HL-60 (cell line): Measurements from ENCODE around the gene SORT1.

Source experiments
- DNase-seq, 2 experiments: peaks; one replicate each; pipeline ENCODE4 v3.0.0-alpha.2; 2010 to 2020; ENCODE audit warnings: low read depth in 1 of 2, low spot score in 1 of 2
- H3K27ac ChIP-seq: fragments of 250-450 bp; sonication (Bioruptor Pico); replicated peaks from 2 replicates; pipeline ENCODE4 v1.5.1; 2020; ENCODE audit warnings: mild to moderate bottlenecking, moderate library complexity
- H3K27me3 ChIP-seq: fragments of 250-450 bp; sonication (Bioruptor Pico); 2 replicates; pipeline ENCODE4 v1.5.1; 2021; ENCODE audit warnings: mild to moderate bottlenecking, moderate library complexity; ENCODE audit not compliant: insufficient read depth, poor library complexity, severe bottlenecking
- H3K4me3 ChIP-seq: replicated peaks from 2 replicates; pipeline ENCODE4 v1.5.1; 2011; ENCODE audit warnings: mild to moderate bottlenecking, control low read depth, low read length; ENCODE audit not compliant: insufficient read depth
- GABPA ChIP-seq: IDR thresholded peaks from 2 replicates; pipeline ENCODE4 v1.6.1; 2012; ENCODE audit warnings: low read depth
- POLR2AphosphoS5 ChIP-seq: IDR thresholded peaks from 2 replicates; pipeline ENCODE4 v1.6.1; 2012; ENCODE audit warnings: low read depth
- SPI1 ChIP-seq: IDR thresholded peaks from 2 replicates; pipeline ENCODE4 v1.6.1; 2012; ENCODE audit warnings: low read depth, mild to moderate bottlenecking, borderline replicate concordance
- TF ChIP-seq, protein P1 (sequence below): IDR thresholded peaks from 2 replicates; pipeline ENCODE4 v1.6.1; 2012; ENCODE audit warnings: low read depth; ENCODE audit not compliant: insufficient replicate concordance
- TF ChIP-seq, protein P2 (sequence below): IDR thresholded peaks from one replicate; pipeline ENCODE4 v1.5.1; 2011; ENCODE audit warnings: low read length, control low read depth, inconsistent platforms; ENCODE audit not compliant: insufficient read depth

SORT1 gene

DNA sequence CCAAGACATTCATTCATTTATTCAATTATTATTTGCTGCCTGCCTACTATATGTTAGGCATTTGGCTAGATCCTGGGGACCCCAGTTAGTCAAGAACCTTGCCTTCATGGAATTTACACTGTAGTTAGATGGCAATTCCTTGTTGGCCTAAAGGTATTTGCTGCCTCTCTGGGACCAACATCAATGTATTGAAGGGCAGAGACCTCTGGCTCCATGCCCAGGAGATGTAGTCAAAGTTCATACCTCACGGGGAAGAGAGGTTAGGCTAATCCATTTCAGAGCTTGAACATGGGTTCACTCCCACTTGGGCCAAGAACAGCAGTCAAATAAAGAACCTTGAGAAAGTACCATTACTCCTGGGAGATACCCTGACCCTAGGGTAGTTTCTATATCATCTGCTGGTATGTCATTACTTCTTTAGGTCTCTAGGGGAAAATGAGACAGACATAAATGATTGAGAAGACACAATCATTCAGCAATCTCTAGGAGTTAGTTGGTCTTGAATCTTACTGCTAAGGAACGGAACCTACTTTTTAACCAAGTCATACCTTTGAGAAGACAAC, 32.0 kb downstream of the SORT1 start:
- Histone ChIP-seq H3K4me3 (no peak overlapping the region), H3K27ac (no peak overlapping the region), H3K27me3 (peaks cover 5% of the 10 kb centered on the region)
- TF ChIP-seq POLR2AphosphoS5 = no peak
- TF ChIP-seq, protein P1, sequence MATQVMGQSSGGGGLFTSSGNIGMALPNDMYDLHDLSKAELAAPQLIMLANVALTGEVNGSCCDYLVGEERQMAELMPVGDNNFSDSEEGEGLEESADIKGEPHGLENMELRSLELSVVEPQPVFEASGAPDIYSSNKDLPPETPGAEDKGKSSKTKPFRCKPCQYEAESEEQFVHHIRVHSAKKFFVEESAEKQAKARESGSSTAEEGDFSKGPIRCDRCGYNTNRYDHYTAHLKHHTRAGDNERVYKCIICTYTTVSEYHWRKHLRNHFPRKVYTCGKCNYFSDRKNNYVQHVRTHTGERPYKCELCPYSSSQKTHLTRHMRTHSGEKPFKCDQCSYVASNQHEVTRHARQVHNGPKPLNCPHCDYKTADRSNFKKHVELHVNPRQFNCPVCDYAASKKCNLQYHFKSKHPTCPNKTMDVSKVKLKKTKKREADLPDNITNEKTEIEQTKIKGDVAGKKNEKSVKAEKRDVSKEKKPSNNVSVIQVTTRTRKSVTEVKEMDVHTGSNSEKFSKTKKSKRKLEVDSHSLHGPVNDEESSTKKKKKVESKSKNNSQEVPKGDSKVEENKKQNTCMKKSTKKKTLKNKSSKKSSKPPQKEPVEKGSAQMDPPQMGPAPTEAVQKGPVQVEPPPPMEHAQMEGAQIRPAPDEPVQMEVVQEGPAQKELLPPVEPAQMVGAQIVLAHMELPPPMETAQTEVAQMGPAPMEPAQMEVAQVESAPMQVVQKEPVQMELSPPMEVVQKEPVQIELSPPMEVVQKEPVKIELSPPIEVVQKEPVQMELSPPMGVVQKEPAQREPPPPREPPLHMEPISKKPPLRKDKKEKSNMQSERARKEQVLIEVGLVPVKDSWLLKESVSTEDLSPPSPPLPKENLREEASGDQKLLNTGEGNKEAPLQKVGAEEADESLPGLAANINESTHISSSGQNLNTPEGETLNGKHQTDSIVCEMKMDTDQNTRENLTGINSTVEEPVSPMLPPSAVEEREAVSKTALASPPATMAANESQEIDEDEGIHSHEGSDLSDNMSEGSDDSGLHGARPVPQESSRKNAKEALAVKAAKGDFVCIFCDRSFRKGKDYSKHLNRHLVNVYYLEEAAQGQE = no peak
- no peak for TF ChIP-seq SPI1
- TF ChIP-seq, protein P2, sequence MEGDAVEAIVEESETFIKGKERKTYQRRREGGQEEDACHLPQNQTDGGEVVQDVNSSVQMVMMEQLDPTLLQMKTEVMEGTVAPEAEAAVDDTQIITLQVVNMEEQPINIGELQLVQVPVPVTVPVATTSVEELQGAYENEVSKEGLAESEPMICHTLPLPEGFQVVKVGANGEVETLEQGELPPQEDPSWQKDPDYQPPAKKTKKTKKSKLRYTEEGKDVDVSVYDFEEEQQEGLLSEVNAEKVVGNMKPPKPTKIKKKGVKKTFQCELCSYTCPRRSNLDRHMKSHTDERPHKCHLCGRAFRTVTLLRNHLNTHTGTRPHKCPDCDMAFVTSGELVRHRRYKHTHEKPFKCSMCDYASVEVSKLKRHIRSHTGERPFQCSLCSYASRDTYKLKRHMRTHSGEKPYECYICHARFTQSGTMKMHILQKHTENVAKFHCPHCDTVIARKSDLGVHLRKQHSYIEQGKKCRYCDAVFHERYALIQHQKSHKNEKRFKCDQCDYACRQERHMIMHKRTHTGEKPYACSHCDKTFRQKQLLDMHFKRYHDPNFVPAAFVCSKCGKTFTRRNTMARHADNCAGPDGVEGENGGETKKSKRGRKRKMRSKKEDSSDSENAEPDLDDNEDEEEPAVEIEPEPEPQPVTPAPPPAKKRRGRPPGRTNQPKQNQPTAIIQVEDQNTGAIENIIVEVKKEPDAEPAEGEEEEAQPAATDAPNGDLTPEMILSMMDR = no peak
- no peak for TF ChIP-seq GABPA
- no peak for DNase-seq

DNA sequence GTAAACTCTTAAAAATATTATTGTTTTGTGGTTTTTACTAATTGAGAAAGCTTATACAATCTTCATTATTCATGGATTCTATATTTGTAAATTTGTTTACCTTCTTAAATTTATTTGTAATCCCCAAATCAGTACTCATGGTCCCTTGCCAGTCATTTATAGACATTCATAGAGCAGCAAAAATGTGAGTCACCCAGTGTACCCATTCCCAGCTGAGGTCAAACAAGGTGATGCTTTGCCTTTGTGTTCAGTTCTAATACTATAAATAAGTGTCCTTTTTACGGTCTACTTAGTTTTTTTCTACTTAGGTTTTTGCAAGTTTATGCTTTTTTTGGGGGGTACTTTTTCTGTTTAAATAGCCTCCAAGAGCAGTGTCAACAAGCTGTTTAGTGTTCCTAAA, 36.1 kb downstream of the SORT1 start:
- no peak overlapping the region for H3K27ac ChIP-seq
- peaks cover 5% of the 10 kb centered on the region for H3K27me3 ChIP-seq
- no peak for DNase-seq
- TF ChIP-seq, protein P2 = no peak
- TF ChIP-seq SPI1 (no peak), GABPA (no peak), POLR2AphosphoS5 (no peak)
- TF ChIP-seq, protein P1 = no peak
- no peak overlapping the region for H3K4me3 ChIP-seq

DNA sequence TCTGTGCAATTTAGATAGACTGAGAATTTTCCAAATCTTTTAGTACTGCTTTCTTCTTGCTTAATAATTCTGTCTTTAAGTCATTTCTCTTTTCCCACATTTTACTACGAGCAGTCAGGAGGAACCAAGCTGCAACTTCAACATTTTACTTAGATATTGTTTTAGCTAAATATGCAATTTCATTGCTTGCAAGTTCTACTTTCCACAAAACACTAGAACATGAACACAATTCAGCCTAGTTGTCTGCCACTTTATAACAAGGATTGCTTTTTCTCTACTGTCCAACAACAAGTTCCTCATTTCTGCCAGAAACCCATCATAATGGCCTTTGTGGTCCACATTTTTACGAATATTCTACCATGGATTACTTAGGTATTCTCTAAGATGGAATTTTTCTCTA, 36.6 kb downstream of the SORT1 start:
- TF ChIP-seq POLR2AphosphoS5 (no peak), SPI1 (no peak), GABPA (no peak)
- TF ChIP-seq, protein P2 = no peak
- TF ChIP-seq, protein P1 = no peak
- Histone ChIP-seq H3K27me3 (peaks cover 5% of the 10 kb centered on the region), H3K27ac (no peak overlapping the region), H3K4me3 (no peak overlapping the region)
- no peak for DNase-seq
